ENCODE data around the gene ADNP.
"Not testable (repeated sequence)": the region's sequence is repeated elsewhere in the genome, so short reads cannot be mapped to it uniquely, and the experiment has no call there.

ADNP gene

GRCh38 chr20:50931306-50932015 is at the start of gene ADNP:
Gene ADNP (minus strand): TSS chr20:50931437. CDS start chr20:50903996, 27,441 bp downstream.
- WGBS (ENCODE audit: insufficient coverage, insufficient read length), result no CpG with 5 or more reads among the region's 58 CpGs

GRCh38 chr20:50980071-50980681 is 48.9 kb upstream of the ADNP start:
- no CpG with 5 or more reads among the region's 8 CpGs for WGBS (ENCODE audit: insufficient coverage, insufficient read length)
- Histone ChIP-seq H3K27me3 (ENCODE audit: control insufficient read depth, insufficient read depth, low read length) (no peaks in the 10 kb centered on the region), H3K9me3 (ENCODE audit: control insufficient read depth, insufficient read depth, low read length) (no peaks in the 10 kb centered on the region), H3K36me3 (ENCODE audit: control insufficient read depth, insufficient read depth, low read length) (no peaks in the 10 kb centered on the region), H3K4me1 (ENCODE audit: control insufficient read depth, insufficient read depth, low read length) (no peaks in the 10 kb centered on the region), H3K4me3 (ENCODE audit: low read length) (no peak overlapping the region), H3K27ac (ENCODE audit: low read length) (no peak overlapping the region)
- no peak for DNase-seq (ENCODE audit: low read depth, low spot score)

More at GRCh38 chr20:50931306-50932015, at the start of gene ADNP:
- Histone ChIP-seq H3K4me3 (ENCODE audit: low read length) (peak within 1 kb of the TSS; percentile 99), H3K9me3 (ENCODE audit: control insufficient read depth, insufficient read depth, low read length) (no peaks in the 10 kb centered on the region), H3K27ac (ENCODE audit: low read length) (no peak within 1 kb of the TSS), H3K4me1 (ENCODE audit: control insufficient read depth, insufficient read depth, low read length) (peaks cover 4% of the 10 kb centered on the region; the same call in 1 of the 2 replicates), H3K36me3 (ENCODE audit: control insufficient read depth, insufficient read depth, low read length) (peaks cover 6% of the 10 kb centered on the region; the same call in 1 of the 2 replicates), H3K27me3 (ENCODE audit: control insufficient read depth, insufficient read depth, low read length) (no peaks in the 10 kb centered on the region)
- DNase-seq (ENCODE audit: low read depth, low spot score), result peak; percentile 87

DNA sequence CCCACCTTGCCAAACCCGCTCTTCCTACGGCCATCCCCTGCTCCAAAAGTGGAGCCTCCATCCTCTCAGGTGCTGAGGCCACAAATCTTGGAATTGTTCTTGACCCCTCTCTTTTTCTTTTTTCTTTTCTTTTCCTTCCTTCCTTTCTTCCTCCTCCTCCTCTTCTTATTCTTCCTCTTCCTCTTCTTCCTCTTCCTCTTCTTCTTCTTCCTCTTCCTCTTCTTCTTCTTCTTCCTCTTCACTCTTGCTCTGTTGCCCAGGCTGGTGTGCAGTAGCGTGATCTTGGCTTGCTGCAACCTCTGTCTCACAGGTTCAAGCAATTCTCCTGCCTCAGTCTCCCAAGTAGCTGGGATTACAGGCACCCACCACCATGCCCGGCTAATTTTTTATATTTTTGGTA is 47.3 kb upstream of the ADNP start:
- WGBS (ENCODE audit: insufficient coverage, insufficient read length), result no CpG with 5 or more reads among the region's 4 CpGs
- H3K36me3 ChIP-seq (ENCODE audit: control insufficient read depth, insufficient read depth, low read length); H3K4me1 ChIP-seq (ENCODE audit: control insufficient read depth, insufficient read depth, low read length); H3K4me3 ChIP-seq (ENCODE audit: low read length); H3K27me3 ChIP-seq (ENCODE audit: control insufficient read depth, insufficient read depth, low read length); DNase-seq (ENCODE audit: low read depth, low spot score); H3K27ac ChIP-seq (ENCODE audit: low read length); H3K9me3 ChIP-seq (ENCODE audit: control insufficient read depth, insufficient read depth, low read length): not testable (repeated sequence)

DNA sequence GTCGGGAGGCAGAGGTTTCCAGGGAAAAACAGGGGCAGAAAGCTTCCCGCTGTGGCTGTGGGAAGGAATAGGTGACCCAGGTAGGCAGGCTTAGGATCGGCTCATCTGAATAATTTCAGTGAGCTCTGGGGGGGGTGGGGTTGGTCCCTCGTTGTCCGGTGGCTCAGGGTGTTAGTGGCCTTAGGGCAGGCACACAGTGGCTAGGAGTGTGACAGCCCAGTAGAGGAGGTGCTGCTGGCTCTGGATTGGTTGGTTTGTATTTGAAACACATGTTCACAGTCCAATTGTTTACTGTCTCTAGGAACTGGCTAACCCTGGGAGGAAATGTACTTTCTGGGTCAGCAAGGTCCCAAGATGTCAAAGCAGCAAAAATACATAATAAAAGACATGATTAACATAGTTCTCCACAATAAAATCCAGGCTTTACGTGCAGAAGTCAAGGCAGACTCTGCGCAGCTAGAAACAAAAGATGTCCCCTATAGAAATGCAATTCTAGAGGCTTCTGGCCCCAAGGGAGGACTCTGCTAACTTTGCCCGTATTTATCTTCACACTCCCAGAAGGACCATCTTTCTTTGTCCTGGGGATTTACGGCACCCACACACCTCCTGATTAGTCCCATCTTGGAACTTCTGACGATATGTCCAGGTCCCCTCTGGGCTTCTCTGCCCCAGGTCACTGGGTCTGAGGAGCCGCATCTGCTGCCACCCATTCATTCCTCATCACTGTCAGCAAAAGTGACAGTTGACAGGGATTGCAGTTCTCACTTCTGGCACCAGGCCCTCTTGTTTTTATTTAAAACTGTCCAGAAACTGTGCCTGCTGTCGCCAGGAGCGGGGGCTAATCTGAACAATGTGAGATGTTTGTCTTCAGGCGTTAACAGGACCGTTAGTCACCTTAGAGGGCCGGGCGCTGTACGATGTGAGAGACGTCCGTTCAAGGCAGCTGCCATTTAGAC is 46.1 kb upstream of the ADNP start:
- WGBS (ENCODE audit: insufficient coverage, insufficient read length), result no CpG with 5 or more reads among the region's 20 CpGs

GRCh38 chr20:50975701-50976330 is 44.6 kb upstream of the ADNP start:
- WGBS (ENCODE audit: insufficient coverage, insufficient read length), result 100% methylated on average over 2 of the region's 10 CpGs
- no peak for DNase-seq (ENCODE audit: low read depth, low spot score)
- Histone ChIP-seq H3K27ac (ENCODE audit: low read length) (no peak overlapping the region), H3K27me3 (ENCODE audit: control insufficient read depth, insufficient read depth, low read length) (no peaks in the 10 kb centered on the region), H3K36me3 (ENCODE audit: control insufficient read depth, insufficient read depth, low read length) (no peaks in the 10 kb centered on the region), H3K4me1 (ENCODE audit: control insufficient read depth, insufficient read depth, low read length) (no peaks in the 10 kb centered on the region), H3K9me3 (ENCODE audit: control insufficient read depth, insufficient read depth, low read length) (no peaks in the 10 kb centered on the region), H3K4me3 (ENCODE audit: low read length) (no peak overlapping the region)

More for the DNA sequence above, 46.1 kb upstream of the ADNP start:
- H3K36me3 ChIP-seq (ENCODE audit: control insufficient read depth, insufficient read depth, low read length), result no peaks in the 10 kb centered on the region
- H3K27ac ChIP-seq (ENCODE audit: low read length), result no peak overlapping the region
- no peaks in the 10 kb centered on the region for H3K9me3 ChIP-seq (ENCODE audit: control insufficient read depth, insufficient read depth, low read length)
- no peaks in the 10 kb centered on the region for H3K4me1 ChIP-seq (ENCODE audit: control insufficient read depth, insufficient read depth, low read length)
- DNase-seq (ENCODE audit: low read depth, low spot score), result no peak
- H3K4me3 ChIP-seq (ENCODE audit: low read length), result no peak overlapping the region; the same call in 1 of the 2 replicates
- no peaks in the 10 kb centered on the region for H3K27me3 ChIP-seq (ENCODE audit: control insufficient read depth, insufficient read depth, low read length)

DNA sequence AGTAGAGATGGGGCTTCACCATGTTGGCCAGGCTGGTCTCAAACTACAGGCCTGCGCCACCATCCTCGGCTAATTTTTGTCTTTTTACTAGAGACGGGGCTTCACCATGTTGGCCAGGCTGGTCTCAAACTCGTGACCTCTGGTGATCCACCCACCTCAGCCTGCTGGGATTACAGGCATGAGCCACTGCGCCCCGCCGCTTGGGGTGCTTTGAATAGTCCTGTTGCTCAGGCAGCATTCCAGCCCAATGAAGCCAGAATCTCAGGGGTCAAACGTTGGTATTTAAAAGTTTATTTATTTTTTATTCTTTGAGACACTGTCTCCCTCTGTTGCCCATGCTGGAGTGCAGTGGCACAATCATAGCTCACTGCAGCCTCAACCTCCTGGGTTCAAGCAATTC is 38.7 kb upstream of the ADNP start:
- whole genome bisulfite sequencing (ENCODE audit: insufficient coverage, insufficient read length), result no CpG with 5 or more reads among the region's 8 CpGs
- Histone ChIP-seq H3K27me3 (ENCODE audit: control insufficient read depth, insufficient read depth, low read length) (no peaks in the 10 kb centered on the region; the same call in 1 of the 2 replicates), H3K4me3 (ENCODE audit: low read length) (no peak overlapping the region), H3K36me3 (ENCODE audit: control insufficient read depth, insufficient read depth, low read length) (no peaks in the 10 kb centered on the region), H3K4me1 (ENCODE audit: control insufficient read depth, insufficient read depth, low read length) (no peaks in the 10 kb centered on the region), H3K27ac (ENCODE audit: low read length) (no peak overlapping the region), H3K9me3 (ENCODE audit: control insufficient read depth, insufficient read depth, low read length) (no peaks in the 10 kb centered on the region)
- DNase-seq (ENCODE audit: low read depth, low spot score), result no peak

DNA sequence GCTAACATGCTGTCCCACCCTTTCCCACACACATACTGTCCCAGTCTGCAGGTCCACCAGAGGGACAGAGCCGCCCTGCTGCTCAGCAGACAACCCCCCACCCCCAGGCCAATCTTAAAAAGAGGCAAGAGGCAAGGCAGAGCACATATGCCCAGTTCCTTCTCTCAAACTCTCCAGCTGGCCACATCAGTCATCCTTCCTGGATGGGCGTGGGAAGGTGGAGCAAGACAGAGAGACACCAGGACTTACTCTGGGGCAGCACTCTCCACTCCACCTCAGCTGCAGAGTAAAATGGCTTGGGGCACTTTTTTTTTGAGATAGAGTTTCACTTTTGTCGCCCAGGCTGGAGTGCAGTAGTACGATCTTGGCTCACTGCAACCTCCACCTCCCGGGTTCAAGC is 38.2 kb upstream of the ADNP start:
- WGBS (ENCODE audit: insufficient coverage, insufficient read length), result no CpG with 5 or more reads among the region's 5 CpGs
- H3K4me1 ChIP-seq (ENCODE audit: control insufficient read depth, insufficient read depth, low read length), result no peaks in the 10 kb centered on the region
- no peaks in the 10 kb centered on the region for H3K9me3 ChIP-seq (ENCODE audit: control insufficient read depth, insufficient read depth, low read length)
- no peak overlapping the region for H3K4me3 ChIP-seq (ENCODE audit: low read length)
- H3K27ac ChIP-seq (ENCODE audit: low read length), result no peak overlapping the region
- H3K27me3 ChIP-seq (ENCODE audit: control insufficient read depth, insufficient read depth, low read length), result no peaks in the 10 kb centered on the region; the same call in 1 of the 2 replicates
- DNase-seq (ENCODE audit: low read depth, low spot score), result no peak
- H3K36me3 ChIP-seq (ENCODE audit: control insufficient read depth, insufficient read depth, low read length), result no peaks in the 10 kb centered on the region

GRCh38 chr20:50968289-50968688 is 37.1 kb upstream of the ADNP start:
- no peak for DNase-seq (ENCODE audit: low read depth, low spot score)
- WGBS (ENCODE audit: insufficient coverage, insufficient read length), result no CpG with 5 or more reads among the region's 9 CpGs
- Histone ChIP-seq H3K4me1 (ENCODE audit: control insufficient read depth, insufficient read depth, low read length) (no peaks in the 10 kb centered on the region), H3K27ac (ENCODE audit: low read length) (no peak overlapping the region), H3K9me3 (ENCODE audit: control insufficient read depth, insufficient read depth, low read length) (no peaks in the 10 kb centered on the region), H3K4me3 (ENCODE audit: low read length) (no peak overlapping the region), H3K36me3 (ENCODE audit: control insufficient read depth, insufficient read depth, low read length) (no peaks in the 10 kb centered on the region), H3K27me3 (ENCODE audit: control insufficient read depth, insufficient read depth, low read length) (no peaks in the 10 kb centered on the region; the same call in 1 of the 2 replicates)

GRCh38 chr20:50967586-50967985 is 36.3 kb upstream of the ADNP start:
- Histone ChIP-seq H3K4me3 (ENCODE audit: low read length) (no peak overlapping the region), H3K4me1 (ENCODE audit: control insufficient read depth, insufficient read depth, low read length) (no peaks in the 10 kb centered on the region), H3K9me3 (ENCODE audit: control insufficient read depth, insufficient read depth, low read length) (no peaks in the 10 kb centered on the region), H3K27me3 (ENCODE audit: control insufficient read depth, insufficient read depth, low read length) (no peaks in the 10 kb centered on the region; the same call in 1 of the 2 replicates), H3K36me3 (ENCODE audit: control insufficient read depth, insufficient read depth, low read length) (no peaks in the 10 kb centered on the region), H3K27ac (ENCODE audit: low read length) (no peak overlapping the region)
- no peak for DNase-seq (ENCODE audit: low read depth, low spot score)
- WGBS (ENCODE audit: insufficient coverage, insufficient read length), result no CpG with 5 or more reads among the region's 7 CpGs

Measured in iPS DF 6.9 (cell line).